H1 (cell line): ENCODE measurements around the gene FGF3. TPM values are rescaled to one million over a fixed set of nuclear protein-coding genes. Genes with fewer than 3 reads are reported as not detected.

ENCODE experiments used
- ASH2L ChIP-seq: fragments of 200-600, 300-600 bp; sonication (generic); IDR thresholded peaks from one replicate; pipeline ENCODE4 v1.7.1; 2017; ENCODE audit warnings: low read length
- BCL11A ChIP-seq, 2 experiments: IDR thresholded peaks; one replicate each; pipeline ENCODE4 v1.6.1; 2011; ENCODE audit warnings: low read depth in 2 of 2, low read length in 2 of 2, mild to moderate bottlenecking in 2 of 2
- CHD2 ChIP-seq: IDR thresholded peaks from 2 replicates; pipeline ENCODE4 v1.6.1; 2012; ENCODE audit warnings: low read length, improper control_type of control experiment
- EP300 ChIP-seq, 2 experiments: IDR thresholded peaks; 1 replicate in 1 of 2; 2 replicates in 1 of 2; pipeline ENCODE4 v1.6.1; 2011 to 2012; ENCODE audit warnings: low read depth in 2 of 2, low read length in 2 of 2, mild to moderate bottlenecking in 2 of 2, borderline replicate concordance in 1 of 2, inconsistent platforms in 1 of 2, moderate library complexity in 1 of 2
- EZH2 ChIP-seq: fragments of 200-600 bp; sonication (generic); IDR thresholded peaks from 2 replicates; pipeline ENCODE4 v1.7.1; 2012; ENCODE audit warnings: low read depth, mild to moderate bottlenecking, moderate library complexity, low read length, inconsistent platforms; ENCODE audit not compliant: severe bottlenecking
- KDM1A ChIP-seq: fragments of 200-600, 300-600 bp; sonication (generic); IDR thresholded peaks from 2 replicates; pipeline ENCODE4 v1.7.1; 2016; ENCODE audit warnings: mild to moderate bottlenecking, low read length, borderline replicate concordance
- KDM4A ChIP-seq: IDR thresholded peaks from one replicate; pipeline ENCODE4 v1.7.1; 2012; ENCODE audit warnings: low read depth, mild to moderate bottlenecking, moderate library complexity, low read length, inconsistent platforms; ENCODE audit not compliant: severe bottlenecking
- KDM5A ChIP-seq: fragments of 200-600 bp; IDR thresholded peaks from 2 replicates; pipeline ENCODE4 v1.7.1; 2012; ENCODE audit warnings: mild to moderate bottlenecking, low read length, inconsistent platforms, mixed read lengths
- POLR2A ChIP-seq, 2 experiments: IDR thresholded peaks; 1 replicate in 1 of 2; 2 replicates in 1 of 2; pipeline ENCODE4 v1.6.1; 2011; ENCODE audit warnings: low read depth in 2 of 2, low read length in 2 of 2, mild to moderate bottlenecking in 2 of 2; ENCODE audit errors: control extremely low read depth in 1 of 2
- POU5F1 ChIP-seq: IDR thresholded peaks from 2 replicates; pipeline ENCODE4 v1.6.1; 2011; ENCODE audit warnings: low read depth, mild to moderate bottlenecking, low read length, moderate library complexity
- RAD21 ChIP-seq, 2 experiments: IDR thresholded peaks in 1 of 2; conservative IDR thresholded peaks in 1 of 2; 2 replicates each; pipeline ENCODE4 v1.6.1; 2011; ENCODE audit warnings: low read depth in 2 of 2, low read length in 2 of 2, improper control_type of control experiment in 1 of 2, inconsistent platforms in 1 of 2, mild to moderate bottlenecking in 1 of 2, moderate library complexity in 1 of 2
- RBBP5 ChIP-seq: IDR thresholded peaks from 2 replicates; pipeline ENCODE4 v1.7.1; 2012; ENCODE audit warnings: low read depth, mild to moderate bottlenecking, inconsistent platforms, low read length, moderate library complexity, borderline replicate concordance
- RXRA ChIP-seq: IDR thresholded peaks from 2 replicates; pipeline ENCODE4 v1.6.1; 2011; ENCODE audit warnings: low read depth, mild to moderate bottlenecking, low read length, moderate library complexity; ENCODE audit not compliant: insufficient read depth
- SIRT6 ChIP-seq: IDR thresholded peaks from one replicate; pipeline ENCODE4 v1.7.1; 2012; ENCODE audit warnings: low read length, inconsistent platforms
- SIX5 ChIP-seq: IDR thresholded peaks from 2 replicates; pipeline ENCODE4 v1.6.1; 2011; ENCODE audit warnings: mild to moderate bottlenecking, low read depth, low read length
- SP1 ChIP-seq: IDR thresholded peaks from 2 replicates; pipeline ENCODE4 v1.6.1; 2011; ENCODE audit warnings: low read depth, low read length
- SP2 ChIP-seq: IDR thresholded peaks from 2 replicates; pipeline ENCODE4 v1.6.1; 2012; ENCODE audit warnings: mild to moderate bottlenecking, low read length, inconsistent platforms
- TAF1 ChIP-seq: IDR thresholded peaks from 2 replicates; pipeline ENCODE4 v1.6.1; 2011; ENCODE audit warnings: mild to moderate bottlenecking, low read depth, low read length
- polyA plus RNA-seq, 7 experiments: library from polyadenylated mRNA; depleted of rRNA in 3 of 7; stranded (reverse) in 5 of 7; unstranded in 2 of 7; fragments of >200 nt in 5 of 7; fragments of 200-250 nt in 2 of 7; gene quantifications; 1 replicate in 5 of 7; 2 replicates in 1 of 7; 4 replicates in 1 of 7; pipeline versions ENCODE4 v1.2.1 to v1.2.3, GENCODE V29; 2011 to 2013; ENCODE audit warnings: missing spikeins in 2 of 7, mixed read lengths in 2 of 7
- total RNA-seq: library from RNA; stranded (reverse); fragmentation: NEBNext Ultra II Directional; extraction: Animal tissue kit (Norgen Biotek cat#: 25700); gene quantifications from 2 replicates; pipeline ENCODE4 v1.2.1, GENCODE V29; 2021
- TF ChIP-seq, protein P1 (sequence below): IDR thresholded peaks from 2 replicates; pipeline ENCODE4 v1.6.1; 2012; ENCODE audit warnings: inconsistent platforms
- TF ChIP-seq, protein P2 (sequence below): IDR thresholded peaks from 2 replicates; pipeline ENCODE4 v1.6.1; 2012; ENCODE audit warnings: low read length, inconsistent platforms
- TF ChIP-seq, protein P3 (sequence below): IDR thresholded peaks from 2 replicates; pipeline ENCODE4 v1.6.1; 2012; ENCODE audit warnings: inconsistent platforms

FGF3 gene
- total and polyA plus RNA-seq, 2 of the 8 experiments (the other 6 are each of a cell fraction or from before 2014, with no cell fraction given) = not detected

DNA sequence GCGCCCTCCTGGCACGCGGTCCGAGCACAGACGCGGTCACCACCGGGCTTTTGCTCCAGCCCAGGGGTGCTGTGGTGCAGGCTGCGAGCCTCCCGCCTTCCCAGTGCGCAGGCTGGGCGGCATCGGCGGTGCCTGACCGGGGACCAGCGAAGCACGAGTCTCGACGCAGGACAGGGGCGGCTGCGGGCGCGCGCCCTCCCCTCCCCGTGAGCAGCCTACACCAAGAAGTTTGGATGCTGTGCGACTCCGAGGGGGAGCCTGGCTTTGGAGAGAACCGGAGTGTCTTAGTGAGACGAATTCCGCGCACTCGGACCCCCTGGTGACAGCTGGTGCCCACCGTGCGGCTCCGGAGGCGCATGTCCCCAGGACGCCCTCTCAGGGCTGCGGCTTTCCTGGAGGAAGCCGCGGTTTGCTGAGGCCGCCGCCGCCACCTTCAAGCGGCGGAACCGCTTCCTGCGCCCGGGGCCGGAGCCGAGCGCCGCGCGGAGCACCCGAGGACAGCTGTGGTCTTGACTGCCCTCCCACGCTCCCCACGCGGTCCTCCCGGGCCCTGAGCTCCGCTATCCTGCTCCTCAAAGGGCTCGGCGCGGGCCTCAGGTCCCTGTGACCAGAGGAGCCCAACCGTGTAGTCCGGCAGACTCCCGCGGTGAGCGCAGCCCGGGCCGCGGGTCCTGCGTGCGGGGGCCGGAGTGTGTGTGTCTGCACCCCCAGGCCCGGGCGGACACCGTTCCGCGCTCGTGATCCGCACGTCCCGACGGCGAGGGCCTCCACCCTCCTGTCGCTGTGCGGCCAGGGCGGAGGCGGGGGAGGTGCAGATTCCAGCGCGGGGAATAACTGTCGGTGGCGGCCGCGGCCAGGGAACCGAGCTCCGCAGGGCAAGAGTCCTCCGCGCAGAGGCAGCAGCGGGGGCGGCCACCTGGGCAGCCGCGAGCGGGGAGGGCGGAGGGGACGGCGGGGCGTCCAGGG, 1.7 kb downstream of the FGF3 start (continued):
- TF ChIP-seq KDM1A = no peak
- TF ChIP-seq, protein P1, sequence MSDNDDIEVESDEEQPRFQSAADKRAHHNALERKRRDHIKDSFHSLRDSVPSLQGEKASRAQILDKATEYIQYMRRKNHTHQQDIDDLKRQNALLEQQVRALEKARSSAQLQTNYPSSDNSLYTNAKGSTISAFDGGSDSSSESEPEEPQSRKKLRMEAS = peak; percentile 61; the same call in 1 of the 2 replicates
- TF ChIP-seq SP1 = no peak
- TF ChIP-seq TAF1 = no peak
- TF ChIP-seq, protein P2, sequence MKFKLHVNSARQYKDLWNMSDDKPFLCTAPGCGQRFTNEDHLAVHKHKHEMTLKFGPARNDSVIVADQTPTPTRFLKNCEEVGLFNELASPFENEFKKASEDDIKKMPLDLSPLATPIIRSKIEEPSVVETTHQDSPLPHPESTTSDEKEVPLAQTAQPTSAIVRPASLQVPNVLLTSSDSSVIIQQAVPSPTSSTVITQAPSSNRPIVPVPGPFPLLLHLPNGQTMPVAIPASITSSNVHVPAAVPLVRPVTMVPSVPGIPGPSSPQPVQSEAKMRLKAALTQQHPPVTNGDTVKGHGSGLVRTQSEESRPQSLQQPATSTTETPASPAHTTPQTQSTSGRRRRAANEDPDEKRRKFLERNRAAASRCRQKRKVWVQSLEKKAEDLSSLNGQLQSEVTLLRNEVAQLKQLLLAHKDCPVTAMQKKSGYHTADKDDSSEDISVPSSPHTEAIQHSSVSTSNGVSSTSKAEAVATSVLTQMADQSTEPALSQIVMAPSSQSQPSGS = no peak
- TF ChIP-seq RBBP5 = no peak
- peak; percentile 93 for TF ChIP-seq EZH2
- TF ChIP-seq POU5F1 = no peak
- TF ChIP-seq ASH2L = peak; percentile 29
- TF ChIP-seq EP300 (IDR thresholded peaks at IDR 0.05; ENCODE audit: borderline replicate concordance in 1 of 2, low read depth in 2 of 2, low read length in 2 of 2) = no peak
- no peak for TF ChIP-seq SIRT6
- TF ChIP-seq SP2 = no peak
- TF ChIP-seq, protein P3, sequence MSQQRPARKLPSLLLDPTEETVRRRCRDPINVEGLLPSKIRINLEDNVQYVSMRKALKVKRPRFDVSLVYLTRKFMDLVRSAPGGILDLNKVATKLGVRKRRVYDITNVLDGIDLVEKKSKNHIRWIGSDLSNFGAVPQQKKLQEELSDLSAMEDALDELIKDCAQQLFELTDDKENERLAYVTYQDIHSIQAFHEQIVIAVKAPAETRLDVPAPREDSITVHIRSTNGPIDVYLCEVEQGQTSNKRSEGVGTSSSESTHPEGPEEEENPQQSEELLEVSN = peak; percentile 76; the same call in 1 of the 2 replicates
- TF ChIP-seq KDM5A = no peak
- TF ChIP-seq KDM4A = peak; percentile 53
- no peak for TF ChIP-seq RXRA
- TF ChIP-seq RAD21 (IDR thresholded peaks at IDR 0.05 in 1 of 2, conservative IDR thresholded peaks at IDR 0.05 in 1 of 2; ENCODE audit: low read depth in 2 of 2, low read length in 2 of 2) = no peak
- TF ChIP-seq BCL11A (IDR thresholded peaks at IDR 0.05; ENCODE audit: low read depth in 2 of 2, low read length in 2 of 2) = no peak
- no peak for TF ChIP-seq CHD2
- TF ChIP-seq POLR2A (IDR thresholded peaks at IDR 0.05; ENCODE audit: control extremely low read depth in 1 of 2, low read depth in 2 of 2, low read length in 2 of 2) = no peak
- no peak for TF ChIP-seq SIX5
